Activated CD4-positive, alpha-beta T cell treated with anti-CD3 and anti-CD28 coated beads, Interleukin-2, amount 10 ng/mL, durations not matched to agents 7 days and 5 days (primary cell): ENCODE measurements around the gene FAM8A1. TPM values are rescaled to one million over a fixed set of nuclear protein-coding genes. Genes with fewer than 3 reads are reported as not detected.
A peak's percentile ranks its signal among the peaks of the same experiment; 100 is the strongest.
"Not testable (repeated sequence)": the region's sequence is repeated elsewhere in the genome, so short reads cannot be mapped to it uniquely, and the experiment has no call there.

Source experiments
- CTCF ChIA-PET: fragments of 350-600 bp; sonication (Branson Sonifier 250); formaldehyde crosslinking; loops from one replicate; lab custom pipeline; 2021; ENCODE audit warnings: antibody characterized with exemption; lab: Charles Lee
- POLR2A ChIA-PET: fragments of 350-600 bp; sonication (Branson Sonifier 250); formaldehyde crosslinking; loops from one replicate; lab custom pipeline; 2021; ENCODE audit warnings: antibody characterized with exemption; lab: Charles Lee
- DNase-seq: peaks from one replicate; pipeline ENCODE4 v3.0.0-alpha.2; 2020
- H3K27ac Mint-ChIP-seq: one replicate; pipeline ENCODE4 v1.8.0; 2021; ENCODE audit warnings: mild to moderate bottlenecking, moderate library complexity, mixed read lengths
- H3K27me3 Mint-ChIP-seq: one replicate; pipeline ENCODE4 v1.8.0; 2021; ENCODE audit warnings: mixed read lengths
- H3K36me3 Mint-ChIP-seq: one replicate; pipeline ENCODE4 v1.8.0; 2021; ENCODE audit warnings: low read depth, mixed read lengths
- H3K4me1 Mint-ChIP-seq: one replicate; pipeline ENCODE4 v1.8.0; 2021; ENCODE audit warnings: mixed read lengths
- H3K4me3 Mint-ChIP-seq: one replicate; pipeline ENCODE4 v1.8.0; 2021; ENCODE audit warnings: mild to moderate bottlenecking, moderate library complexity, mixed read lengths
- H3K9me3 Mint-ChIP-seq: one replicate; pipeline ENCODE4 v1.8.0; 2021; ENCODE audit warnings: mixed read lengths
- total RNA-seq, 2 experiments: library from RNA; stranded (reverse); gene quantifications; one replicate each; pipeline ENCODE4 v1.2.3, GENCODE V29; 2021

The FAM8A1 gene
- total RNA-seq: 10 to 100 TPM; 10.7 to 11.6 TPM

- Mint-ChIP-seq H3K4me1 (peaks cover 37% of the 10 kb centered on the region), H3K36me3 (peaks cover 17% of the 10 kb centered on the region), H3K4me3 (peak within 1 kb of the TSS; percentile 80), H3K27me3 (no peaks in the 10 kb centered on the region), H3K9me3 (no peaks in the 10 kb centered on the region), H3K27ac (peak within 1 kb of the TSS; percentile 90)
- POLR2A ChIA-PET: interaction anchor here (0.9 to 1.1 kb wide), 2 partner anchors 60 to 104 kb away, joined by 3 to 6 read pairs; no protein-coding TSS in a partner anchor
- CTCF ChIA-PET: interaction anchor here (0.5 to 2.5 kb wide), 4 partner anchors 9 to 682 kb away, joined by 3 to 12 read pairs (median 6); no protein-coding TSS in a partner anchor
- DNase-seq: peak; percentile 95
Observed at GRCh38 chr6:17599877-17600526, at the start of gene FAM8A1. Gene FAM8A1 (plus strand): TSS chr6:17600302. CDS start chr6:17600410, 108 bp downstream.

- Mint-ChIP-seq H3K36me3 (no peaks in the 10 kb centered on the region), H3K4me3 (no peak overlapping the region), H3K27ac (no peak overlapping the region), H3K27me3 (peaks cover 9% of the 10 kb centered on the region), H3K9me3 (no peaks in the 10 kb centered on the region), H3K4me1 (no peaks in the 10 kb centered on the region)
- DNase-seq: no peak
- CTCF ChIA-PET: no interaction called here
- POLR2A ChIA-PET: no interaction called here
Observed at GRCh38 chr6:17551383-17551958, 48.6 kb upstream of the FAM8A1 start.

GRCh38 chr6:17552861-17553260 lies 47.2 kb upstream of the FAM8A1 start:
- Mint-ChIP-seq H3K4me1 (no peaks in the 10 kb centered on the region), H3K4me3 (no peak overlapping the region), H3K27ac (no peak overlapping the region), H3K36me3 (no peaks in the 10 kb centered on the region), H3K9me3 (no peaks in the 10 kb centered on the region), H3K27me3 (peaks cover 7% of the 10 kb centered on the region)
- no peak for DNase-seq
- ChIA-PET POLR2A (no interaction called here), CTCF (no interaction called here)

- Mint-ChIP-seq H3K4me1 (no peaks in the 10 kb centered on the region), H3K9me3 (peaks cover 5% of the 10 kb centered on the region), H3K27me3 (no peaks in the 10 kb centered on the region), H3K36me3 (no peaks in the 10 kb centered on the region), H3K27ac (no peak overlapping the region), H3K4me3 (no peak overlapping the region)
- DNase-seq: no peak
- CTCF ChIA-PET: no interaction called here
- POLR2A ChIA-PET: no interaction called here
Observed at GRCh38 chr6:17556014-17556413, 44.1 kb upstream of the FAM8A1 start.

GRCh38 chr6:17562636-17563035 lies 37.5 kb upstream of the FAM8A1 start:
- ChIA-PET CTCF (no interaction called here), POLR2A (no interaction called here)
- Mint-ChIP-seq H3K9me3 (peaks cover 20% of the 10 kb centered on the region), H3K4me1 (no peaks in the 10 kb centered on the region), H3K4me3 (no peak overlapping the region), H3K27me3 (no peaks in the 10 kb centered on the region), H3K36me3 (peaks cover 2% of the 10 kb centered on the region), H3K27ac (no peak overlapping the region)
- no peak for DNase-seq

GRCh38 chr6:17565399-17565798 lies 34.7 kb upstream of the FAM8A1 start:
- POLR2A ChIA-PET: no interaction called here
- Mint-ChIP-seq H3K4me3 (no peak overlapping the region), H3K36me3 (peaks cover 2% of the 10 kb centered on the region), H3K27ac (no peak overlapping the region), H3K27me3 (no peaks in the 10 kb centered on the region), H3K4me1 (no peaks in the 10 kb centered on the region), H3K9me3 (peaks cover 17% of the 10 kb centered on the region)
- no peak for DNase-seq
- CTCF ChIA-PET: interaction anchor here (0.6 kb wide), 2 partner anchors 33 to 468 kb away, joined by 3 read pairs; no protein-coding TSS in a partner anchor

GRCh38 chr6:17574866-17575560 lies 25.1 kb upstream of the FAM8A1 start:
- peaks cover 12% of the 10 kb centered on the region for H3K27me3 Mint-ChIP-seq
- ChIA-PET CTCF (no interaction called here), POLR2A (no interaction called here)
- no peak for DNase-seq
- peaks cover 11% of the 10 kb centered on the region for H3K9me3 Mint-ChIP-seq
- H3K27ac Mint-ChIP-seq: no peak overlapping the region
- no peaks in the 10 kb centered on the region for H3K36me3 Mint-ChIP-seq
- no peaks in the 10 kb centered on the region for H3K4me1 Mint-ChIP-seq
- no peak overlapping the region for H3K4me3 Mint-ChIP-seq

GRCh38 chr6:17577059-17577458 lies 23.0 kb upstream of the FAM8A1 start:
- Mint-ChIP-seq H3K36me3 (no peaks in the 10 kb centered on the region), H3K9me3 (peaks cover 14% of the 10 kb centered on the region), H3K27ac (no peak overlapping the region), H3K4me3 (no peak overlapping the region), H3K4me1 (no peaks in the 10 kb centered on the region), H3K27me3 (peaks cover 14% of the 10 kb centered on the region)
- POLR2A ChIA-PET: no interaction called here
- no peak for DNase-seq
- CTCF ChIA-PET: no interaction called here

GRCh38 chr6:17580518-17581048 lies 19.5 kb upstream of the FAM8A1 start:
- peaks cover 14% of the 10 kb centered on the region for H3K27me3 Mint-ChIP-seq
- peak; percentile 37 for DNase-seq
- POLR2A ChIA-PET: interaction anchor here (0.6 kb wide), 1 partner anchor 122 kb away, joined by 4 read pairs; no protein-coding TSS in a partner anchor
- H3K4me1 Mint-ChIP-seq: peaks cover 6% of the 10 kb centered on the region
- H3K4me3 Mint-ChIP-seq: peak overlapping the region; percentile 63
- CTCF ChIA-PET: interaction anchor here (0.9 kb wide), 1 partner anchor 177 kb away, joined by 3 read pairs; no protein-coding TSS in a partner anchor
- no peak overlapping the region for H3K27ac Mint-ChIP-seq
- peaks cover 14% of the 10 kb centered on the region for H3K9me3 Mint-ChIP-seq
- no peaks in the 10 kb centered on the region for H3K36me3 Mint-ChIP-seq

- ChIA-PET POLR2A (interaction anchor here (0.6 kb wide), 1 partner anchor 121 kb away, joined by 4 read pairs; no protein-coding TSS in a partner anchor), CTCF (interaction anchor here (0.9 kb wide), 1 partner anchor 176 kb away, joined by 3 read pairs; no protein-coding TSS in a partner anchor)
- not testable (repeated sequence) for H3K27ac Mint-ChIP-seq, H3K36me3 Mint-ChIP-seq, DNase-seq
- Mint-ChIP-seq H3K27me3 (peaks cover 14% of the 10 kb centered on the region), H3K4me3 (peak overlapping the region; percentile 30), H3K9me3 (peaks cover 14% of the 10 kb centered on the region), H3K4me1 (peaks cover 10% of the 10 kb centered on the region)
Observed at GRCh38 chr6:17581282-17581681, 18.8 kb upstream of the FAM8A1 start.

- Mint-ChIP-seq H3K9me3 (peaks cover 3% of the 10 kb centered on the region), H3K36me3 (no peaks in the 10 kb centered on the region), H3K27me3 (peaks cover 5% of the 10 kb centered on the region), H3K4me1 (peaks cover 10% of the 10 kb centered on the region), H3K4me3 (no peak overlapping the region), H3K27ac (no peak overlapping the region)
- POLR2A ChIA-PET: no interaction called here
- DNase-seq: no peak
- CTCF ChIA-PET: interaction anchor here (0.5 kb wide), 1 partner anchor 72 kb away, joined by 4 read pairs; no protein-coding TSS in a partner anchor
Observed at GRCh38 chr6:17583811-17584210, 16.3 kb upstream of the FAM8A1 start.

GRCh38 chr6:17584241-17584803 lies 15.8 kb upstream of the FAM8A1 start:
- DNase-seq: peak; percentile 40
- H3K27me3 Mint-ChIP-seq: peaks cover 5% of the 10 kb centered on the region
- CTCF ChIA-PET: interaction anchor here (0.5 kb wide), 1 partner anchor 72 kb away, joined by 4 read pairs; no protein-coding TSS in a partner anchor
- H3K9me3 Mint-ChIP-seq: peaks cover 3% of the 10 kb centered on the region
- H3K36me3 Mint-ChIP-seq: no peaks in the 10 kb centered on the region
- POLR2A ChIA-PET: no interaction called here
- H3K27ac Mint-ChIP-seq: no peak overlapping the region
- no peak overlapping the region for H3K4me3 Mint-ChIP-seq
- peaks cover 14% of the 10 kb centered on the region for H3K4me1 Mint-ChIP-seq
